SK-N-SH (cell line): ENCODE results near the gene RAC3. TPM values are rescaled to one million over a fixed set of nuclear protein-coding genes. Genes with fewer than 3 reads are reported as not detected.

Experiments
- CTCF ChIA-PET: fragments of 300-600, 350-600 bp; formaldehyde crosslinking; extraction: SDS; loops from one replicate; lab custom pipeline; 2021; lab: Yijun Ruan, JAX
- POLR2A ChIA-PET: fragments of 350-600 bp; sonication (Branson Sonifier 250); formaldehyde crosslinking; extraction: SDS; loops from one replicate; lab custom pipeline; 2020; ENCODE audit warnings: antibody characterized with exemption, inconsistent platforms; lab: Yijun Ruan, JAX
- DNase-seq: peaks from one replicate; pipeline ENCODE4 v3.0.0; 2012
- H2AFZ ChIP-seq: fragments of 200-600 bp; sonication (generic); 2 replicates; pipeline ENCODE4 v1.8.1; 2016; ENCODE audit warnings: antibody characterized with exemption, mild to moderate bottlenecking, low read depth
- H3F3A ChIP-seq: fragments of 200-600 bp; sonication (generic); replicated peaks from 2 replicates; pipeline ENCODE3; 2016; ENCODE audit warnings: antibody characterized with exemption, mild to moderate bottlenecking; ENCODE audit not compliant: insufficient read depth
- H3K27ac ChIP-seq, 2 experiments: fragments of 200-500 bp in 1 of 2; fragments of 200-600 bp in 1 of 2; sonication (Bioruptor generic) in 1 of 2; sonication (generic), shearing (Covaris generic) in 1 of 2; 2 replicates each; pipeline versions ENCODE4 v1.5.1 to v1.6.1; 2014 to 2016; ENCODE audit warnings: low read depth in 2 of 2, inconsistent platforms in 1 of 2, low read length in 1 of 2, mild to moderate bottlenecking in 1 of 2, mixed read lengths in 1 of 2
- H3K27me3 ChIP-seq: fragments of 200-600 bp; sonication (generic), shearing (Covaris generic); 2 replicates; pipeline ENCODE4 v1.6.1; 2016; ENCODE audit warnings: mixed run types; ENCODE audit not compliant: insufficient read depth
- H3K36me3 ChIP-seq, 2 experiments: fragments of 200-500 bp in 1 of 2; fragments of 200-600 bp in 1 of 2; sonication (Bioruptor generic) in 1 of 2; sonication (generic) in 1 of 2; replicated peaks in 1 of 2; 2 replicates each; pipeline versions ENCODE3 to v1.5.1; 2014 to 2016; ENCODE audit warnings: low read length in 1 of 2, mild to moderate bottlenecking in 1 of 2; ENCODE audit not compliant: insufficient read depth in 2 of 2, control insufficient read depth in 1 of 2
- H3K4me1 ChIP-seq, 2 experiments: fragments of 200-500 bp in 1 of 2; fragments of 200-600 bp in 1 of 2; sonication (Bioruptor generic) in 1 of 2; sonication (generic), shearing (Covaris generic) in 1 of 2; 2 replicates each; pipeline versions ENCODE4 v1.5.1 to v1.6.1; 2014 to 2016; ENCODE audit warnings: low read depth in 1 of 2, low read length in 1 of 2, mixed run types in 1 of 2; ENCODE audit not compliant: insufficient read depth in 2 of 2, control insufficient read depth in 1 of 2
- H3K4me2 ChIP-seq: fragments of 200-600 bp; sonication (generic), shearing (Covaris generic); 2 replicates; pipeline ENCODE4 v1.6.1; 2017; ENCODE audit warnings: mixed run types
- H3K4me3 ChIP-seq, 2 experiments: fragments of 200-500 bp in 1 of 2; fragments of 200-600 bp in 1 of 2; sonication (Bioruptor generic) in 1 of 2; sonication (generic), shearing (Covaris generic) in 1 of 2; 2 replicates each; pipeline versions ENCODE4 v1.5.1 to v1.8.1; 2014 to 2016; ENCODE audit warnings: low read depth in 2 of 2, inconsistent platforms in 1 of 2, low read length in 1 of 2, mild to moderate bottlenecking in 1 of 2, mixed read lengths in 1 of 2, moderate library complexity in 1 of 2
- H3K79me2 ChIP-seq: fragments of 200-600 bp; sonication (generic); 2 replicates; pipeline ENCODE4 v1.8.1; 2017; ENCODE audit warnings: mild to moderate bottlenecking; ENCODE audit not compliant: insufficient read depth
- H3K9ac ChIP-seq: fragments of 200-600 bp; sonication (generic); 2 replicates; pipeline ENCODE4 v1.6.1; 2017; ENCODE audit warnings: mixed run types
- H3K9me2 ChIP-seq: fragments of 200-600 bp; sonication (generic); 2 replicates; pipeline ENCODE4 v1.6.1; 2017; ENCODE audit warnings: mixed run types
- H3K9me3 ChIP-seq: fragments of 200-600 bp; sonication (generic); 2 replicates; pipeline ENCODE4 v1.6.1; 2017; ENCODE audit warnings: mixed run types, mild to moderate bottlenecking, moderate library complexity
- H4K20me1 ChIP-seq: fragments of 200-600 bp; sonication (generic); 2 replicates; pipeline ENCODE4 v1.6.1; 2017; ENCODE audit warnings: mild to moderate bottlenecking, mixed run types; ENCODE audit not compliant: insufficient read depth
- CHD2 ChIP-seq: fragments of 150-350 bp; IDR thresholded peaks from 2 replicates; pipeline ENCODE4 v1.6.1; 2018; ENCODE audit warnings: low read length; ENCODE audit not compliant: partially characterized antibody
- CTCF ChIP-seq: fragments of 200-600 bp; sonication (generic); IDR thresholded peaks from 2 replicates; pipeline ENCODE4 v1.6.1; 2017; ENCODE audit warnings: antibody characterized with exemption, mild to moderate bottlenecking, moderate library complexity
- FOSL2 ChIP-seq: IDR thresholded peaks from 2 replicates; pipeline ENCODE4 v1.4.0; 2012; ENCODE audit warnings: low read depth, mild to moderate bottlenecking, moderate library complexity, borderline replicate concordance
- GABPA ChIP-seq: IDR thresholded peaks from 2 replicates; pipeline ENCODE4 v1.4.0; 2012; ENCODE audit warnings: low read depth, mild to moderate bottlenecking
- GATA2 ChIP-seq: sonication (generic); formaldehyde crosslinking; IDR thresholded peaks from 2 replicates; pipeline ENCODE4 v1.5.0; 2020; ENCODE audit warnings: mild to moderate bottlenecking, missing genetic modification reagents
- IRF3 ChIP-seq: fragments of 150-350 bp; IDR thresholded peaks from 2 replicates; pipeline ENCODE4 v1.6.1; 2016; ENCODE audit warnings: mild to moderate bottlenecking, low read depth, low read length
- JUND ChIP-seq: IDR thresholded peaks from 2 replicates; pipeline ENCODE4 v1.4.0; 2012
- NRF1 ChIP-seq: IDR thresholded peaks from 2 replicates; pipeline ENCODE4 v1.6.1; 2012; ENCODE audit warnings: low read depth, mild to moderate bottlenecking, low read length
- RAD21 ChIP-seq: IDR thresholded peaks from 2 replicates; pipeline ENCODE4 v1.6.1; 2012; ENCODE audit warnings: mild to moderate bottlenecking, low read length
- RCOR1 ChIP-seq: fragments of 150-350 bp; IDR thresholded peaks from 2 replicates; pipeline ENCODE4 v1.6.1; 2017; ENCODE audit warnings: antibody characterized with exemption, low read length
- SIN3A ChIP-seq: IDR thresholded peaks from 2 replicates; pipeline ENCODE4 v1.6.1; 2012; ENCODE audit warnings: low read depth, mild to moderate bottlenecking, low read length, moderate library complexity, borderline replicate concordance
- SMC3 ChIP-seq: IDR thresholded peaks from 2 replicates; pipeline ENCODE4 v1.6.1; 2012; ENCODE audit warnings: low read depth, low read length, improper control_type of control experiment
- TAF1 ChIP-seq: IDR thresholded peaks from 2 replicates; pipeline ENCODE4 v1.6.1; 2012; ENCODE audit warnings: low read depth, mild to moderate bottlenecking, low read length, moderate library complexity, borderline replicate concordance
- USF2 ChIP-seq: fragments of 150-350 bp; IDR thresholded peaks from 2 replicates; pipeline ENCODE4 v1.6.1; 2017; ENCODE audit warnings: antibody characterized with exemption, low read length, low read depth, borderline replicate concordance
- WGBS: methylation state at CpG from one replicate; pipeline ENCODE4 v1.1.6; 2017; ENCODE audit warnings: low lambda C conversion rate; 5-methylcytosine and 5-hydroxymethylcytosine counted together
- polyA plus RNA-seq, 3 experiments: library from polyadenylated mRNA; depleted of rRNA; stranded (reverse); fragments of >200 nt; gene quantifications; 2 replicates each; pipeline ENCODE4 v1.2.3, GENCODE V29; 2012
- TF ChIP-seq, protein P1 (sequence below): IDR thresholded peaks from 2 replicates; pipeline ENCODE4; 2012
- TF ChIP-seq, protein P2 (sequence below): IDR thresholded peaks from 2 replicates; pipeline ENCODE4 v1.4.0; 2012; ENCODE audit warnings: low read depth, borderline replicate concordance

Gene RAC3
- polyA plus RNA-seq, 1 of the 3 experiments (the other 2 are of a cell fraction): 83.6 TPM

- TF ChIP-seq NRF1: no peak
- TF ChIP-seq, protein P1, sequence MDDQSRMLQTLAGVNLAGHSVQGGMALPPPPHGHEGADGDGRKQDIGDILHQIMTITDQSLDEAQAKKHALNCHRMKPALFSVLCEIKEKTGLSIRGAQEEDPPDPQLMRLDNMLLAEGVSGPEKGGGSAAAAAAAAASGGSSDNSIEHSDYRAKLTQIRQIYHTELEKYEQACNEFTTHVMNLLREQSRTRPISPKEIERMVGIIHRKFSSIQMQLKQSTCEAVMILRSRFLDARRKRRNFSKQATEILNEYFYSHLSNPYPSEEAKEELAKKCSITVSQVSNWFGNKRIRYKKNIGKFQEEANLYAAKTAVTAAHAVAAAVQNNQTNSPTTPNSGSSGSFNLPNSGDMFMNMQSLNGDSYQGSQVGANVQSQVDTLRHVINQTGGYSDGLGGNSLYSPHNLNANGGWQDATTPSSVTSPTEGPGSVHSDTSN: no peak
- no peak for TF ChIP-seq RCOR1
- no peak for TF ChIP-seq JUND
- no peak for TF ChIP-seq SMC3
- no peak for TF ChIP-seq GABPA
Observed at GRCh38 chr17:82048571-82048971, 17.1 kb downstream of the RAC3 start (continued).

GRCh38 chr17:82049106-82049505 lies 17.6 kb downstream of the RAC3 start:
- no peaks in the 10 kb centered on the region for H3K27me3 ChIP-seq
- H3K9me3 ChIP-seq: no peaks in the 10 kb centered on the region
- CTCF ChIA-PET: interaction anchor here (2.3 to 4.1 kb wide), 4 partner anchors 13 to 90 kb away, joined by 10 to 45 read pairs (median 30); partner anchors contain the start of genes DCXR and RAC3
- H3K9me2 ChIP-seq: no peaks in the 10 kb centered on the region
- H3K4me3 ChIP-seq: no peak overlapping the region
- peaks cover 5% of the 10 kb centered on the region for H3F3A ChIP-seq
- peaks cover 36% of the 10 kb centered on the region for H3K79me2 ChIP-seq
- no peak overlapping the region for H3K4me2 ChIP-seq
- TF ChIP-seq TAF1: no peak
- TF ChIP-seq IRF3: no peak
- TF ChIP-seq GABPA: no peak
- 86% methylated on average over 8 of the region's 8 CpGs for WGBS
- H3K9ac ChIP-seq: no peak overlapping the region
- POLR2A ChIA-PET: no interaction called here
- no peak overlapping the region for H3K27ac ChIP-seq
- peaks cover 21 to 46% of the 10 kb centered on the region in 2 experiments for H3K36me3 ChIP-seq
- H4K20me1 ChIP-seq: peaks cover 14% of the 10 kb centered on the region; the same call in 1 of the 2 replicates
- no peak overlapping the region for H2AFZ ChIP-seq
- no peak for DNase-seq
- peaks cover 0 to 25% of the 10 kb centered on the region in 2 experiments; a peak in 2 of 4 replicates for H3K4me1 ChIP-seq

DNA sequence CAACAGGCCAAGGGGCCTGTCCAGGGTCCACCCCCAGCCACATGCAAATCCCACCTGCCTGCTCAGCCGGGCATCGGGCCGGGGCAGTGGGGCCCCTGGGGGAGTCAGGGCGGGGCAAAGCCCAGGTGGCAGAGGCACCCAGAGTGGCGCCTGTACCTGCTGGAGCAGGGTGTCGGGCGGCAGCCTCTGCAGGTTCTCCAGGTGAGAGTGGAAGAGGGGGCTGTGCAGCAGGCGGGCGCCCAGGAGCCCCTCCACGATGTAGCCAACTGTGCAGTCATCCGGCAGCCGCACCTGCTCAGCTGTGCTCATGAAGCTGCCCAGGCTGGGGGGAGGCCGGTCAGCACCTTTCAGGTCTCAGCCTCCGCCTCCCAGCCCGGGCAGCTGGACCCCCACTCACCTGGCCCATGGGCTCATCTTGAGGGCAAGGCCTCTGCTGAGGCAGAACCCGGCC lies 18.1 kb downstream of the RAC3 start:
- 97% methylated on average over 13 of the region's 16 CpGs for WGBS
- Histone ChIP-seq H3K4me3 (no peak overlapping the region), H3K36me3 (peaks cover 25 to 50% of the 10 kb centered on the region in 2 experiments), H3K9ac (no peak overlapping the region), H2AFZ (no peak overlapping the region), H3F3A (peaks cover 5% of the 10 kb centered on the region), H3K27ac (no peak overlapping the region), H3K9me3 (no peaks in the 10 kb centered on the region), H4K20me1 (peaks cover 14% of the 10 kb centered on the region; the same call in 1 of the 2 replicates), H3K4me2 (0 out of 2 replicates have a peak overlapping the region, but pooled peaks have one; percentile 92), H3K79me2 (peaks cover 41% of the 10 kb centered on the region), H3K27me3 (no peaks in the 10 kb centered on the region), H3K4me1 (peaks cover 0 to 25% of the 10 kb centered on the region in 2 experiments; a peak in 2 of 4 replicates), H3K9me2 (no peaks in the 10 kb centered on the region)
- POLR2A ChIA-PET: interaction anchor here (0.6 kb wide), 1 partner anchor 92 kb away, joined by 3 read pairs; no protein-coding TSS in a partner anchor
- no peak for DNase-seq
- CTCF ChIA-PET: interaction anchor here (0.9 to 4.1 kb wide), 5 partner anchors 13 to 90 kb away, joined by 3 to 45 read pairs (median 18); partner anchors contain the start of genes DCXR and RAC3
- TF ChIP-seq TAF1 (no peak), USF2 (no peak), CTCF (no peak), GATA2 (CRISPR knock-in tag) (no peak), SIN3A (no peak), IRF3 (no peak), RCOR1 (no peak), SMC3 (no peak), CHD2 (no peak), RAD21 (no peak), FOSL2 (no peak)
- TF ChIP-seq, protein P2, sequence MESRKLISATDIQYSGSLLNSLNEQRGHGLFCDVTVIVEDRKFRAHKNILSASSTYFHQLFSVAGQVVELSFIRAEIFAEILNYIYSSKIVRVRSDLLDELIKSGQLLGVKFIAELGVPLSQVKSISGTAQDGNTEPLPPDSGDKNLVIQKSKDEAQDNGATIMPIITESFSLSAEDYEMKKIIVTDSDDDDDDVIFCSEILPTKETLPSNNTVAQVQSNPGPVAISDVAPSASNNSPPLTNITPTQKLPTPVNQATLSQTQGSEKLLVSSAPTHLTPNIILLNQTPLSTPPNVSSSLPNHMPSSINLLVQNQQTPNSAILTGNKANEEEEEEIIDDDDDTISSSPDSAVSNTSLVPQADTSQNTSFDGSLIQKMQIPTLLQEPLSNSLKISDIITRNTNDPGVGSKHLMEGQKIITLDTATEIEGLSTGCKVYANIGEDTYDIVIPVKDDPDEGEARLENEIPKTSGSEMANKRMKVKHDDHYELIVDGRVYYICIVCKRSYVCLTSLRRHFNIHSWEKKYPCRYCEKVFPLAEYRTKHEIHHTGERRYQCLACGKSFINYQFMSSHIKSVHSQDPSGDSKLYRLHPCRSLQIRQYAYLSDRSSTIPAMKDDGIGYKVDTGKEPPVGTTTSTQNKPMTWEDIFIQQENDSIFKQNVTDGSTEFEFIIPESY: no peak
